Measurements from ENCODE around the gene SUPT6H.

Gene SUPT6H

DNA sequence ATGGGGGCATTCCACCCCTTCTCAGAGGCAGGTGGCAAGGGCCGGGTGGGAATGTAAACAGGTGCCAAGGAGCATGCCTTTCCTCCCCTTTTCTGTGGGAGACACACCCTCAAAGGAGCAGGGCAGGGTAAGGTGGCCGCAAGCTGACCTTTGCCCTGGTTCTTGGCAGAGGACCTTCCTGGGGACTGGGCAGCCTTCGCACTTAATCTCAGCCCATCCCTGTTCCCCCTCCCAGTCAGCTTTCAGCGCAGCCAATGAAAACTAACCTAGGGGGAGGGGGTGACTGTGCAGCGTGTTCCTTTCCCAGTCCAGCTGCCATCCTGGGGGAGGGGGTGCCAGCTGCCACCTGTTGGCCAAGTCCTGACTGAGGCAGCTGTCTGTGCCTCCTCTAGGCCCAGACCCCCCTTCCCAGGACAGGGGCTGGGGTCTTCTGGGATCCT lies 84.6 kb downstream of the SUPT6H start:
- TF ChIP-seq POLR2A (IDR thresholded peaks at IDR 0.05; ENCODE audit: extremely low read depth, insufficient read length) (no peak), MYC (IDR thresholded peaks at IDR 0.05; ENCODE audit: low read depth, low read length) (no peak)
- TF ChIP-seq, protein P1, sequence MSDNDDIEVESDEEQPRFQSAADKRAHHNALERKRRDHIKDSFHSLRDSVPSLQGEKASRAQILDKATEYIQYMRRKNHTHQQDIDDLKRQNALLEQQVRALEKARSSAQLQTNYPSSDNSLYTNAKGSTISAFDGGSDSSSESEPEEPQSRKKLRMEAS (IDR thresholded peaks at IDR 0.05; ENCODE audit: low read depth, low read length) = no peak
- TF ChIP-seq, protein P2, sequence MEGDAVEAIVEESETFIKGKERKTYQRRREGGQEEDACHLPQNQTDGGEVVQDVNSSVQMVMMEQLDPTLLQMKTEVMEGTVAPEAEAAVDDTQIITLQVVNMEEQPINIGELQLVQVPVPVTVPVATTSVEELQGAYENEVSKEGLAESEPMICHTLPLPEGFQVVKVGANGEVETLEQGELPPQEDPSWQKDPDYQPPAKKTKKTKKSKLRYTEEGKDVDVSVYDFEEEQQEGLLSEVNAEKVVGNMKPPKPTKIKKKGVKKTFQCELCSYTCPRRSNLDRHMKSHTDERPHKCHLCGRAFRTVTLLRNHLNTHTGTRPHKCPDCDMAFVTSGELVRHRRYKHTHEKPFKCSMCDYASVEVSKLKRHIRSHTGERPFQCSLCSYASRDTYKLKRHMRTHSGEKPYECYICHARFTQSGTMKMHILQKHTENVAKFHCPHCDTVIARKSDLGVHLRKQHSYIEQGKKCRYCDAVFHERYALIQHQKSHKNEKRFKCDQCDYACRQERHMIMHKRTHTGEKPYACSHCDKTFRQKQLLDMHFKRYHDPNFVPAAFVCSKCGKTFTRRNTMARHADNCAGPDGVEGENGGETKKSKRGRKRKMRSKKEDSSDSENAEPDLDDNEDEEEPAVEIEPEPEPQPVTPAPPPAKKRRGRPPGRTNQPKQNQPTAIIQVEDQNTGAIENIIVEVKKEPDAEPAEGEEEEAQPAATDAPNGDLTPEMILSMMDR (IDR thresholded peaks at IDR 0.05; ENCODE audit: low read depth, low read length) = no peak
- no peak for DNase-seq (ENCODE audit: low read depth)
- H3K4me3 ChIP-seq (ENCODE audit: low read depth, low read length) = no peak overlapping the region

DNA sequence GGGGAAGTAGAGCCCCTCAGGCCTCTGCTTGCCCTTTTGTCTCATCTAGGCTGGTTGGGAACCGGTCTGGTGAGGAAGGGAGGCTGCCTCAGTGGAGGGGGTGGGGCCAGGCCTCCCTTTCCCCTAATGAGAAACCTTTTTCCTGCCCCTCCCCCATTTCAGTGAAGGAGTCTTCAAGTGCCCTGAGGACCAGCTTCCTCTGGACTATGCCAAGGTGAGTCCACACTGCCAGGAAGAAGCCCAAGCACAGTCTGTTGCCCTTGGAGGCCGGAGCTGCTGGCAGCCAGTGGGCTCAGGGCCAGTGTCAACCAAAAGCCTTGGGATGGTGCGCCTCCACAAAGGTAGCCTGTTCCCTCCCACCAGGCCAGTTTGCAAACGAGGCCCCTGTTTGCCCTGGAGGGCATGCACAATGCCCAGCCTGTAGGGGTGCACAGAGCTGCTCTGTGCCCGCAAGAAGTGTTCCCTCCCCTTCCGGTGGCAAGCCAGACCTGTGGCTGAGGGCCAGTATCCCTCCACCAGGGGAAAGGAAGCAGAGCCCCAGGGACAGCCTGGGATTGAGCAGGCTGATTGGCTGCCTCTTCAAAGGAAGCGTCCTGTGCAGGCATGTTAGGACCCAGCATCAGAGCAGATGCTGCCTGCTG lies 85.2 kb downstream of the SUPT6H start:
- H3K4me3 ChIP-seq (ENCODE audit: low read depth, low read length) = no peak overlapping the region
- no peak for DNase-seq (ENCODE audit: low read depth)
- no peak for TF ChIP-seq MYC (IDR thresholded peaks at IDR 0.05; ENCODE audit: low read depth, low read length)

DNA sequence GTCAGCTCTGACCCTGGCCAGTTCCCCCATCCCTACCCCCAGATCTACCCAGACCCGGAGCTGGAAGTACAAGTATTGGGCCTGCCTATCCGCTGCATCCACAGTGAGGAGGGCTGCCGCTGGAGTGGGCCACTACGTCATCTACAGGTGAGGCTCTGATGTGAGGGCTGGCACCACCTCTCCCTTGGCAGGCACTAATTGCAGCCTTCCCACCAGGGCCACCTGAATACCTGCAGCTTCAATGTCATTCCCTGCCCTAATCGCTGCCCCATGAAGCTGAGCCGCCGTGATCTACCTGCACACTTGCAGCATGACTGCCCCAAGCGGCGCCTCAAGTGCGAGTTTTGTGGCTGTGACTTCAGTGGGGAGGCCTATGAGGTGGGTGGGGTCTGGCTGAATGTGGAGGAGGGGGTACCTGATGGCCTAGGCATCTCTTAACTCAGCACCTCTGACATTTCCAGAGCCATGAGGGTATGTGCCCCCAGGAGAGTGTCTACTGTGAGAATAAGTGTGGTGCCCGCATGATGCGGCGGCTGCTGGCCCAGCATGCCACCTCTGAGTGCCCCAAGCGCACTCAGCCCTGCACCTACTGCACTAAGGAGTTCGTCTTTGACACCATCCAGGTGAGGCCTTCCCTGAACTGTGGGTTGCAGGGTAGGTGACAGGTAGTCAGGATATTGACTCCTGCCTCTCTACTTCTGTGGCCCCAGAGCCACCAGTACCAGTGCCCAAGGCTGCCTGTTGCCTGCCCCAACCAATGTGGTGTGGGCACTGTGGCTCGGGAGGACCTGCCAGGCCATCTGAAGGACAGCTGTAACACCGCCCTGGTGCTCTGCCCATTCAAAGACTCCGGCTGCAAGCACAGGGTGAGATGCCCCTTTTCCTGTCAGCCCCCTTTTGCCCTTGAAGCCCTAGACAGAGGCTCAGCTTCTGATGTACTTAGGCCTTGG lies 86.1 kb downstream of the SUPT6H start:
- H3K4me3 ChIP-seq (ENCODE audit: low read depth, low read length) = no peak overlapping the region
- TF ChIP-seq, protein P1 (IDR thresholded peaks at IDR 0.05; ENCODE audit: low read depth, low read length) = no peak
- TF ChIP-seq, protein P2 (IDR thresholded peaks at IDR 0.05; ENCODE audit: low read depth, low read length) = no peak
- TF ChIP-seq POLR2A (IDR thresholded peaks at IDR 0.05; ENCODE audit: extremely low read depth, insufficient read length) (no peak), MYC (IDR thresholded peaks at IDR 0.05; ENCODE audit: low read depth, low read length) (no peak)
- no peak for DNase-seq (ENCODE audit: low read depth)

DNA sequence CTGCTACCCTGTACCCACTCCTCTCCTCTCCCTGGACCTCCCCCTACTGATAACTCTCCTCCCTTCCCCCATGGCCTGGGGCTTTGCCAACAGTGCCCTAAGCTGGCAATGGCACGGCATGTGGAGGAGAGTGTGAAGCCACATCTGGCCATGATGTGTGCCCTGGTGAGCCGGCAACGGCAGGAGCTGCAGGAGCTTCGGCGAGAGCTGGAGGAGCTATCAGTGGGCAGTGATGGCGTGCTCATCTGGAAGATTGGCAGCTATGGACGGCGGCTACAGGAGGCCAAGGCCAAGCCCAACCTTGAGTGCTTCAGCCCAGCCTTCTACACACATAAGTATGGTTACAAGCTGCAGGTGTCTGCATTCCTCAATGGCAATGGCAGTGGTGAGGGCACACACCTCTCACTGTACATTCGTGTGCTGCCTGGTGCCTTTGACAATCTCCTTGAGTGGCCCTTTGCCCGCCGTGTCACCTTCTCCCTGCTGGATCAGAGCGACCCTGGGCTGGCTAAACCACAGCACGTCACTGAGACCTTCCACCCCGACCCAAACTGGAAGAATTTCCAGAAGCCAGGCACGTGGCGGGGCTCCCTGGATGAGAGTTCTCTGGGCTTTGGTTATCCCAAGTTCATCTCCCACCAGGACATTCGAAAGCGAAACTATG lies 87.0 kb downstream of the SUPT6H start:
- DNase-seq (ENCODE audit: low read depth) = no peak
- TF ChIP-seq MYC (IDR thresholded peaks at IDR 0.05; ENCODE audit: low read depth, low read length) = no peak
- TF ChIP-seq, protein P2 (IDR thresholded peaks at IDR 0.05; ENCODE audit: low read depth, low read length) = no peak
- no peak for TF ChIP-seq POLR2A (IDR thresholded peaks at IDR 0.05; ENCODE audit: extremely low read depth, insufficient read length)
- TF ChIP-seq, protein P1 (IDR thresholded peaks at IDR 0.05; ENCODE audit: low read depth, low read length) = no peak
- no peak overlapping the region for H3K4me3 ChIP-seq (ENCODE audit: low read depth, low read length)

DNA sequence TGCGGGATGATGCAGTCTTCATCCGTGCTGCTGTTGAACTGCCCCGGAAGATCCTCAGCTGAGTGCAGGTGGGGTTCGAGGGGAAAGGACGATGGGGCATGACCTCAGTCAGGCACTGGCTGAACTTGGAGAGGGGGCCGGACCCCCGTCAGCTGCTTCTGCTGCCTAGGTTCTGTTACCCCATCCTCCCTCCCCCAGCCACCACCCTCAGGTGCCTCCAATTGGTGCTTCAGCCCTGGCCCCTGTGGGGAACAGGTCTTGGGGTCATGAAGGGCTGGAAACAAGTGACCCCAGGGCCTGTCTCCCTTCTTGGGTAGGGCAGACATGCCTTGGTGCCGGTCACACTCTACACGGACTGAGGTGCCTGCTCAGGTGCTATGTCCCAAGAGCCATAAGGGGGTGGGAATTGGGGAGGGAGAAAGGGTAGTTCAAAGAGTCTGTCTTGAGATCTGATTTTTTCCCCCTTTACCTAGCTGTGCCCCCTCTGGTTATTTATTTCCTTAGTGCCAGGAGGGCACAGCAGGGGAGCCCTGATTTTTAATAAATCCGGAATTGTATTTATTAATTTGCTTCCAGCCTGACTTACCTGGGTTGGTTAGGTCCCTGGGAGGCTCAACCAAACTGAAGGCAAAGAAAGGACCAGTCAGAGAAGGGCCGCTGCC lies 87.6 kb downstream of the SUPT6H start:
- DNase-seq (ENCODE audit: low read depth) = no peak
- H3K4me3 ChIP-seq (ENCODE audit: low read depth, low read length) = no peak overlapping the region
- TF ChIP-seq MYC (IDR thresholded peaks at IDR 0.05; ENCODE audit: low read depth, low read length) (no peak), POLR2A (IDR thresholded peaks at IDR 0.05; ENCODE audit: extremely low read depth, insufficient read length) (no peak)
- TF ChIP-seq, protein P1 (IDR thresholded peaks at IDR 0.05; ENCODE audit: low read depth, low read length) = no peak
- TF ChIP-seq, protein P2 (IDR thresholded peaks at IDR 0.05; ENCODE audit: low read depth, low read length) = no peak
